UCSD-AML1 (cell line): ENCODE data around the gene MPZL2.

Experiments used
- DNase-seq: peaks from one replicate; lab custom pipeline; 2025; ENCODE audit not compliant: unreplicated experiment; lab: John Stamatoyannopoulos, UW

The MPZL2 gene

GRCh38 chr11:118243993-118244762 lies 19.9 kb downstream of the MPZL2 start:
- DNase-seq, result no peak

- no peak for DNase-seq
Observed at GRCh38 chr11:118243161-118243560, 20.9 kb downstream of the MPZL2 start.

GRCh38 chr11:118241764-118242098 lies 22.4 kb downstream of the MPZL2 start:
- DNase-seq, result no peak

GRCh38 chr11:118240999-118241763 lies 22.9 kb downstream of the MPZL2 start:
- peak; percentile 72 for DNase-seq

GRCh38 chr11:118239509-118240205 lies 24.4 kb downstream of the MPZL2 start:
- no peak for DNase-seq

- no peak for DNase-seq
Observed at GRCh38 chr11:118238929-118239328, 25.2 kb downstream of the MPZL2 start.

GRCh38 chr11:118238421-118238820 lies 25.7 kb downstream of the MPZL2 start:
- no peak for DNase-seq

- DNase-seq, result no peak
Observed at GRCh38 chr11:118236170-118236569, 27.9 kb downstream of the MPZL2 start.

GRCh38 chr11:118234833-118235232 lies 29.3 kb downstream of the MPZL2 start:
- DNase-seq, result no peak

GRCh38 chr11:118233850-118234249 lies 30.2 kb downstream of the MPZL2 start:
- DNase-seq, result no peak

GRCh38 chr11:118233377-118233776 lies 30.7 kb downstream of the MPZL2 start:
- DNase-seq, result no peak

GRCh38 chr11:118232659-118233058 lies 31.4 kb downstream of the MPZL2 start:
- no peak for DNase-seq

GRCh38 chr11:118231461-118231860 lies 32.6 kb downstream of the MPZL2 start:
- DNase-seq, result no peak

GRCh38 chr11:118230088-118230487 lies 34.0 kb downstream of the MPZL2 start:
- no peak for DNase-seq

GRCh38 chr11:118229274-118229847 lies 34.7 kb downstream of the MPZL2 start:
- DNase-seq, result no peak

- no peak for DNase-seq
Observed at GRCh38 chr11:118227865-118228785, 36.0 kb downstream of the MPZL2 start.

GRCh38 chr11:118226781-118227180 lies 37.3 kb downstream of the MPZL2 start:
- DNase-seq, result no peak

GRCh38 chr11:118226296-118226695 lies 37.8 kb downstream of the MPZL2 start:
- peak; percentile 38 for DNase-seq

- DNase-seq, result no peak
Observed at GRCh38 chr11:118224511-118225188, 39.4 kb downstream of the MPZL2 start, which contains the start of gene JAML. TSS of gene JAML (minus strand) at chr11:118225011. CDS start at chr11:118214866, 10,145 bp downstream.

- DNase-seq, result no peak
Observed at GRCh38 chr11:118223992-118224391, 40.1 kb downstream of the MPZL2 start.
